ENCODE data around the gene PKP3.

- no peak for TF ChIP-seq EP300 (IDR thresholded peaks at IDR 0.05)
- no peak for TF ChIP-seq POLR2A (IDR thresholded peaks at IDR 0.05)
- no peak for TF ChIP-seq CTCF (IDR thresholded peaks at IDR 0.05)
- no peak for TF ChIP-seq POLR2AphosphoS5 (IDR thresholded peaks at IDR 0.05)
Observed at GRCh38 chr11:452916-453527, 59.0 kb downstream of the PKP3 start.

All from stomach (tissue), 4 donors.